Hepatocyte (in vitro differentiated cells): Measurements from ENCODE around the gene ZNF532. TPM values are rescaled to one million over a fixed set of nuclear protein-coding genes. Genes with fewer than 3 reads are reported as not detected.

Experiments
- DNase-seq: peaks from one replicate; pipeline ENCODE4 v3.0.0-alpha.2; 2016; ENCODE audit warnings: low spot score
- H2AFZ ChIP-seq: fragments of 200-600 bp; sonication (generic); 2 replicates; pipeline ENCODE4 v1.6.0; 2016; ENCODE audit warnings: antibody characterized with exemption, mild to moderate bottlenecking
- H3K27ac ChIP-seq: fragments of 200-600 bp; sonication (generic); 2 replicates; pipeline ENCODE4 v1.5.1; 2016; ENCODE audit warnings: mild to moderate bottlenecking
- H3K27me3 ChIP-seq: fragments of 200-600 bp; sonication (generic); 2 replicates; pipeline ENCODE4 v1.6.1; 2016
- H3K36me3 ChIP-seq: fragments of 200-600 bp; sonication (generic); replicated peaks from 2 replicates; pipeline ENCODE4 v1.5.1; 2016; ENCODE audit warnings: low read depth; ENCODE audit not compliant: insufficient read depth
- H3K4me1 ChIP-seq: fragments of 200-600 bp; sonication (generic); 2 replicates; pipeline ENCODE4 v1.5.1; 2016; ENCODE audit warnings: mild to moderate bottlenecking, moderate library complexity; ENCODE audit not compliant: insufficient read depth
- H3K4me2 ChIP-seq: fragments of 200-600 bp; sonication (generic); 2 replicates; pipeline ENCODE4 v1.6.0; 2016
- H3K4me3 ChIP-seq: fragments of 200-600 bp; sonication (generic); 2 replicates; pipeline ENCODE4 v1.5.1; 2016; ENCODE audit warnings: mild to moderate bottlenecking
- H3K79me2 ChIP-seq: fragments of 200-600 bp; sonication (generic); 2 replicates; pipeline ENCODE4 v1.6.0; 2017; ENCODE audit warnings: mild to moderate bottlenecking
- H3K9me2 ChIP-seq: fragments of 200-600 bp; sonication (generic); replicated peaks from 2 replicates; pipeline ENCODE4 v1.6.0; 2017; ENCODE audit warnings: mild to moderate bottlenecking; ENCODE audit not compliant: insufficient read depth
- H3K9me3 ChIP-seq: fragments of 200-600 bp; sonication (generic); 2 replicates; pipeline ENCODE4 v1.5.1; 2016; ENCODE audit warnings: low read depth, mild to moderate bottlenecking
- H4K20me1 ChIP-seq: fragments of 200-600 bp; sonication (generic); 2 replicates; pipeline ENCODE4 v1.6.0; 2016; ENCODE audit warnings: mild to moderate bottlenecking; ENCODE audit not compliant: insufficient read depth, poor library complexity, severe bottlenecking
- EZH2 ChIP-seq: fragments of 200-600 bp; sonication (generic); IDR thresholded peaks from 2 replicates; pipeline ENCODE4 v1.6.1; 2016; ENCODE audit warnings: antibody characterized with exemption, mild to moderate bottlenecking, borderline replicate concordance
- EZH2phosphoT487 ChIP-seq: fragments of 200-600 bp; sonication (generic); IDR thresholded peaks from one replicate; pipeline ENCODE4 v1.6.1; 2018; ENCODE audit warnings: antibody characterized with exemption, mild to moderate bottlenecking, low read depth, moderate library complexity; ENCODE audit not compliant: unreplicated experiment, severe bottlenecking
- WGBS: methylation state at CpG from one replicate; pipeline ENCODE4 v1.1.6; 2016; ENCODE audit warnings: low lambda C conversion rate; ENCODE audit errors: missing lambda C conversion rate; 5-methylcytosine and 5-hydroxymethylcytosine counted together
- polyA plus RNA-seq: library from polyadenylated mRNA; unstranded; fragments of >200 nt; fragmentation: Nextera tagmentation; extraction: Ambion mirVana; gene quantifications from 2 replicates; pipeline ENCODE4 v1.2.1, GENCODE V29; 2016
- total RNA-seq: library from RNA; depleted of rRNA; stranded (reverse); fragments of >200 nt; gene quantifications from 2 replicates; pipeline ENCODE4 v1.2.3, GENCODE V29; 2014
- TF ChIP-seq, protein P1 (sequence below): fragments of 200-600 bp; sonication (generic); IDR thresholded peaks from 2 replicates; pipeline ENCODE4 v1.5.1; 2016; ENCODE audit warnings: antibody characterized with exemption, mild to moderate bottlenecking; ENCODE audit not compliant: poor library complexity

The ZNF532 gene
- total and polyA plus RNA-seq, 2 experiments from 2014 or later = 15.9 to 36.5 TPM

DNA sequence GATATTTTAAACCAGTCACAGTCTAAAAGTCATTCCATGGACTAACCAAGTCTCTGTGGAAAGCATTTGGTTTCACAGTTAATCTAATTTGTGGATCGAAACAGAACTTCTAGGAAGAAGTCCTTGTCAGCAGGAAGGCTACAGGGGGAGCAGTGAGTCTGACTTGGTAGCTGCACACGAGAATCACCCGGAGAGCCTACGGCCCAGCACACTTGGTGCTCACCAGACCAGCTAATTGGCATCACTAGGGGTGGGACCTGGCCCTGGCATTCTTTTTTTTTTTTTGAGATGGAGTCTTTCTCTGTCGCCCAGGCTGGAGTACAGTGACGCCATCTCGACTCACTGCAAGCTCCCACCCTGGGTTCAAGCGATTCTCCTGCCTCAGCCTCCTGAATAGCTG is 97.7 kb downstream of the ZNF532 start:
- Histone ChIP-seq H2AFZ (no peak overlapping the region), H3K27me3 (no peaks in the 10 kb centered on the region), H3K27ac (no peak overlapping the region), H4K20me1 (no peaks in the 10 kb centered on the region), H3K4me3 (no peak overlapping the region), H3K4me2 (no peak overlapping the region), H3K36me3 (no peaks in the 10 kb centered on the region), H3K9me3 (no peaks in the 10 kb centered on the region), H3K9me2 (no peaks in the 10 kb centered on the region), H3K79me2 (peaks cover 3% of the 10 kb centered on the region), H3K4me1 (peaks cover 26% of the 10 kb centered on the region)
- TF ChIP-seq, protein P1, sequence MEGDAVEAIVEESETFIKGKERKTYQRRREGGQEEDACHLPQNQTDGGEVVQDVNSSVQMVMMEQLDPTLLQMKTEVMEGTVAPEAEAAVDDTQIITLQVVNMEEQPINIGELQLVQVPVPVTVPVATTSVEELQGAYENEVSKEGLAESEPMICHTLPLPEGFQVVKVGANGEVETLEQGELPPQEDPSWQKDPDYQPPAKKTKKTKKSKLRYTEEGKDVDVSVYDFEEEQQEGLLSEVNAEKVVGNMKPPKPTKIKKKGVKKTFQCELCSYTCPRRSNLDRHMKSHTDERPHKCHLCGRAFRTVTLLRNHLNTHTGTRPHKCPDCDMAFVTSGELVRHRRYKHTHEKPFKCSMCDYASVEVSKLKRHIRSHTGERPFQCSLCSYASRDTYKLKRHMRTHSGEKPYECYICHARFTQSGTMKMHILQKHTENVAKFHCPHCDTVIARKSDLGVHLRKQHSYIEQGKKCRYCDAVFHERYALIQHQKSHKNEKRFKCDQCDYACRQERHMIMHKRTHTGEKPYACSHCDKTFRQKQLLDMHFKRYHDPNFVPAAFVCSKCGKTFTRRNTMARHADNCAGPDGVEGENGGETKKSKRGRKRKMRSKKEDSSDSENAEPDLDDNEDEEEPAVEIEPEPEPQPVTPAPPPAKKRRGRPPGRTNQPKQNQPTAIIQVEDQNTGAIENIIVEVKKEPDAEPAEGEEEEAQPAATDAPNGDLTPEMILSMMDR = no peak
- no peak for TF ChIP-seq EZH2phosphoT487
- no peak for TF ChIP-seq EZH2
- 98% methylated on average over 7 of the region's 8 CpGs for WGBS
- no peak for DNase-seq

DNA sequence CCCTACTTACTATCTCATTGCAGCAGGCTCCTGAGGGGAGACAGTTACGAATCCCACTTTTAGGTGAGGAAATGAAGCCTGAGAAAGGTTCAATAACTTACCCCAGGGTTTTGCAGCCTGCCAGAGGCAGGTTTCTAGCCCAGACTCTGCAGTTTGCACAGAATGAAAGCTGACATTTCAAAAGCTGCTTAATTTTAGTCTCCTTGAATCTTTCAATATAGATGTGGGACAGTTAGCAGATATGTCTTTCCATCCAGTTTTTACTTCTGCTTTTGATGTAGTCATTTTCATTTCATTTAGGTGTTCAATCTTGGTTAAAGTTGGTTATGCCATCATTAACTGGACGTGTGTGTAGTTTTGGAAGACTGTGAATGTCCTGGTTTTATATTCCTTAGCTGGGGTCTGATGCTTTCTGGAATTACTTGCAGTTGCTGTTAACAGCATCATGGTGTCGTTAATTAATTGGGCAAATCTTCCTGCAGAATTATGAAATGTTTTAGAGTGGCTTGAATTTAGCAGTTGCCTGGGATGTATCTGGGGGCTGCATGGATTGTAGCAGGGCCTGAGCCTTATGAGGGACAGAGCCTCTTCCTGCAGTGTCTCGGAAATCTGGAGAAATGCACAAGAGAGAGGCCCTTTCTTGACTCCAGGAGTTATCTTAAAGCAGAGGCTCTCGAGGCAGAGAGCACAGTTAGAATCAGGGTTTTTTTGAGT is 100.8 kb downstream of the ZNF532 start:
- no peaks in the 10 kb centered on the region for H3K9me3 ChIP-seq
- H3K27ac ChIP-seq = peak overlapping the region; percentile 86
- H3K4me1 ChIP-seq = peaks cover 38% of the 10 kb centered on the region
- peaks cover 4% of the 10 kb centered on the region for H3K79me2 ChIP-seq
- WGBS = 64% methylated on average over 5 of the region's 5 CpGs
- H2AFZ ChIP-seq = no peak overlapping the region
- no peaks in the 10 kb centered on the region for H3K9me2 ChIP-seq
- DNase-seq = no peak
- no peaks in the 10 kb centered on the region for H4K20me1 ChIP-seq
- no peaks in the 10 kb centered on the region for H3K36me3 ChIP-seq
- TF ChIP-seq, protein P1 = no peak
- TF ChIP-seq EZH2phosphoT487 = no peak
- TF ChIP-seq EZH2 = no peak
- H3K4me3 ChIP-seq = no peak overlapping the region
- H3K27me3 ChIP-seq = no peaks in the 10 kb centered on the region
- H3K4me2 ChIP-seq = peak overlapping the region; percentile 45

DNA sequence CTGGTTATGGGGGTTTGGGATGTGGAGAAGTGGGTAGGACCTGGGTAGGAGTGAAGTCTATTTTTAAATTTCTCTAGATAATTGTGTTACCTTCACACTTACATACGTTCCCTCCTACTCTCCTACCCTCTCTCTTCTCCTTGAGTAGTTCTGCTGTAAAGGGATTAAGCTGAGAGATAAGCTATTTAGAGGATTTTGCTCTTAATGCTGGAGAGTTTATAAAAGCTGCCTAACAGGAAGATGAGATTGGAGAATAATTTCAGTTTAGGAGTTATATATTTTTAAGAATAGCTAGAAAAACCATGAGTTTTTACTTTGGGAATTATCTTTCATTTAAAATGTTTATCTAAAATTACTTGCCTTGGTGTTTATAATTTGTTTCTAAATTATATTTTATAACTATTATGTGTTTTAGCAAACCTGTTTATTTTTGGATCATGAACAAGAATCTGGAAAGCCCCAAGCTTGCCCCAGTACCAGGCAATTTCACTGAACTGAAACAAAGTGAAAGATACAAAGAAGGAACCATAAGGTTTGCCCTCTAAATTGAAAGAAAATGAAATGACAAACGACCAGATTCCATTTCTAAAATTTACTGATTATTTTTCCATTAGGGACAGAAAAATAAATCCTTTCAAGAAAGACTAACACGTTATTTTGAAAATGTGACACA is 101.5 kb downstream of the ZNF532 start:
- 56% methylated on average over 3 of the region's 3 CpGs for WGBS
- no peak overlapping the region for H2AFZ ChIP-seq
- H3K27me3 ChIP-seq = no peaks in the 10 kb centered on the region
- H3K9me3 ChIP-seq = no peaks in the 10 kb centered on the region
- H3K4me1 ChIP-seq = peaks cover 38% of the 10 kb centered on the region
- H3K9me2 ChIP-seq = no peaks in the 10 kb centered on the region
- peak overlapping the region; percentile 86 for H3K27ac ChIP-seq
- no peaks in the 10 kb centered on the region for H3K36me3 ChIP-seq
- TF ChIP-seq EZH2phosphoT487 = no peak
- no peak for TF ChIP-seq EZH2
- TF ChIP-seq, protein P1 = no peak
- DNase-seq = no peak
- peaks cover 4% of the 10 kb centered on the region for H3K79me2 ChIP-seq
- H3K4me2 ChIP-seq = peak overlapping the region; percentile 45
- no peak overlapping the region for H3K4me3 ChIP-seq
- no peaks in the 10 kb centered on the region for H4K20me1 ChIP-seq
